SK-N-MC (cell line): ENCODE data around the gene CD81.

Experiments used
- DNase-seq: peaks from one replicate; pipeline ENCODE4 v3.0.0-alpha.2; 2011; ENCODE audit warnings: low read depth, low spot score
- H3K27ac ChIP-seq: fragments of 200-600 bp; sonication (generic); 2 replicates; pipeline ENCODE4 v1.5.1; 2016; ENCODE audit warnings: mixed run types
- H3K36me3 ChIP-seq: fragments of 200-600 bp; sonication (generic); 2 replicates; pipeline ENCODE4 v1.6.1; 2017; ENCODE audit warnings: antibody characterized with exemption, low read length, mixed read lengths; ENCODE audit not compliant: insufficient read depth
- H3K4me3 ChIP-seq: fragments of 200-600 bp; sonication (generic); 2 replicates; pipeline ENCODE4 v1.5.1; 2016
- H3K9ac ChIP-seq: fragments of 200-600 bp; sonication (generic); 2 replicates; pipeline ENCODE4 v1.8.0; 2017; ENCODE audit warnings: mixed run types, mixed read lengths; ENCODE audit not compliant: insufficient read length
- H3K9me3 ChIP-seq: fragments of 200-600 bp; sonication (generic); 2 replicates; pipeline ENCODE4 v1.6.1; 2017; ENCODE audit warnings: low read depth, mild to moderate bottlenecking, antibody characterized with exemption, low read length, moderate library complexity, mixed read lengths
- EZH2 ChIP-seq: fragments of 200-600 bp; sonication (generic); IDR thresholded peaks from one replicate; pipeline ENCODE4 v1.6.1; 2017; ENCODE audit warnings: antibody characterized with exemption
- FOXP2 ChIP-seq: optimal IDR thresholded peaks from 2 replicates; pipeline ENCODE3; 2011; ENCODE audit warnings: mild to moderate bottlenecking, moderate library complexity; ENCODE audit not compliant: insufficient read depth; ENCODE audit errors: extremely low read length, control extremely low read depth
- POLR2AphosphoS5 ChIP-seq: IDR thresholded peaks from 2 replicates; pipeline ENCODE4 v1.6.1; 2012; ENCODE audit warnings: mild to moderate bottlenecking, low read depth, low read length, borderline replicate concordance

CD81 gene

GRCh38 chr11:2342557-2342956 lies 34.6 kb upstream of the CD81 start:
- Histone ChIP-seq H3K4me3 (no peak overlapping the region), H3K9ac (no peak overlapping the region), H3K27ac (no peak overlapping the region), H3K9me3 (no peaks in the 10 kb centered on the region), H3K36me3 (no peaks in the 10 kb centered on the region)
- DNase-seq: no peak
- TF ChIP-seq EZH2 (no peak), POLR2AphosphoS5 (no peak), FOXP2 (no peak)

- no peaks in the 10 kb centered on the region for H3K9me3 ChIP-seq
These were observed 34.1 kb upstream of the CD81 start for GRCh38 chr11:2342981-2343380.

DNA sequence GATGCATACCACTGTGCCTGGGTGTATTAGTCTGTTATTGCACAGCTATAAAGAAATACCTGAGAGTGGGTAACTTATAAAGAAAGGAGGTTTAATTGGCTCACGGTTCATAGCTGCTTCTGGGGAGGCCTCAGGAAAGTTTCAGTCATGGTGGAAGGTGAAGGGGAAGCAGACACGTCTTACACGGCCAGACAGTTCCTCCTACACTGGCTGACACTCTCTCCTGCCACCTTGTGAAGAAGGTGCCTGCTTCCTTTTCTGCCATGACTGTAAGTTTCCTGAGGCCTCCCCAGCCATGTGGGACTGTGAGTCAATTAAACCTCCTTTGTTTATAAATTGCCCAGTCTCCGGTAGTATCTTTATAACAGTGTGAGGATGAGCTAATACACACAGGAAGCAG lies 33.6 kb upstream of the CD81 start:
- DNase-seq: no peak
- Histone ChIP-seq H3K9me3 (no peaks in the 10 kb centered on the region), H3K4me3 (no peak overlapping the region), H3K27ac (no peak overlapping the region), H3K9ac (no peak overlapping the region), H3K36me3 (no peaks in the 10 kb centered on the region)
- TF ChIP-seq EZH2 (no peak), POLR2AphosphoS5 (no peak), FOXP2 (no peak)

More at GRCh38 chr11:2342981-2343380, 34.1 kb upstream of the CD81 start:
- Histone ChIP-seq H3K4me3 (no peak overlapping the region), H3K27ac (no peak overlapping the region), H3K36me3 (no peaks in the 10 kb centered on the region), H3K9ac (no peak overlapping the region)
- TF ChIP-seq POLR2AphosphoS5: no peak
- TF ChIP-seq EZH2: no peak
- DNase-seq: no peak

DNA sequence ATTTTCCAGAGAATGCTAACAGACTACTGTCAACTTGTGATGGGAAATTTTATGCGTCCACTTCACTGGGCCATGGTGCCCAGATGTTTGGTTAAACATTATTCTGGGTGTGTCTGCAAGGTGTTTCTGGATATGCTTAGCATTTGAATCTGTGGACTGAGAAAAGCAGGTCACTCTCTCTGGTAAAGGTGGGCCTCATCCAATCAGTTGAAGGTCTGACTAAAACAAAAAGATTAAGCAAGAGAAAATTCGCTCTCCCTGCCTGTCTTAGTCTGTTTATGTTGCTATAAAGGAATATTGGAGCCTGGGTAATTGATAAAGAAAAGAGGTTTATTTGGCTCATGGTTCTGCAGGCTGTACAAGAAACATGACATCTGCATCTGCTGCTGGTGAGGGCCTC lies 32.1 kb upstream of the CD81 start:
- DNase-seq: no peak
- Histone ChIP-seq H3K27ac (no peak overlapping the region), H3K9me3 (no peaks in the 10 kb centered on the region), H3K36me3 (no peaks in the 10 kb centered on the region), H3K9ac (no peak overlapping the region), H3K4me3 (no peak overlapping the region)
- TF ChIP-seq POLR2AphosphoS5: no peak
- no peak for TF ChIP-seq EZH2
- no peak for TF ChIP-seq FOXP2

GRCh38 chr11:2346014-2346413 lies 31.1 kb upstream of the CD81 start:
- H3K9ac ChIP-seq: no peak overlapping the region
- H3K9me3 ChIP-seq: no peaks in the 10 kb centered on the region
- no peak for DNase-seq
- H3K4me3 ChIP-seq: no peak overlapping the region
- no peak overlapping the region for H3K27ac ChIP-seq
- no peaks in the 10 kb centered on the region for H3K36me3 ChIP-seq
- TF ChIP-seq FOXP2: no peak
- TF ChIP-seq POLR2AphosphoS5: no peak

- Histone ChIP-seq H3K9ac (no peak overlapping the region), H3K27ac (no peak overlapping the region), H3K4me3 (no peak overlapping the region), H3K9me3 (no peaks in the 10 kb centered on the region), H3K36me3 (no peaks in the 10 kb centered on the region)
- TF ChIP-seq POLR2AphosphoS5 (no peak), EZH2 (no peak), FOXP2 (no peak)
- no peak for DNase-seq
These were observed 30.4 kb upstream of the CD81 start for GRCh38 chr11:2346586-2347307.

DNA sequence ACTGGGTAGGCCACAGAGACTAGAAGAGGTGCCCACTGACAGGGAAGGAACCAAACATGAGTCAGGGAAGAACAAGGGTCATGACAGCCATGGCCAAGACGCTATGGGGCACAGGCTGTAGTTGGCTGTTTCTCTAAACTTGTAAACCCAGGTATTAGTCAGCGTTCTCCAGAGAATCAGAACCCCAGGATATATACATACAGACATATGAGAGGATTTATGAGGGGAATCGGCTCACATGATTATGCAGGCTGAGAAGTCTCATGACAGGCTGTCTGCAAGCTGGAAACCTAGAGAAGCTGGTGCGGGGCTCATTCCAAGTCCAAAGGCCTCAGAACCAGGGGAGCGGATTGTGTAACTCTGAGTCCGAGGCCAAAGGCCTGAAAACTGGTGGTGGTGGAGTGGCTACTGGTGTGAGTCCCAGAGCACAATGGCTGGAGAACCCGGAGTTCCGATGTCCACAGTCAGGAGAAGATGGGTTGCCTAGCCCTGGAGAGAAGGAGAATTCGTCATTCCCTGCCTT lies 29.7 kb upstream of the CD81 start:
- Histone ChIP-seq H3K9ac (no peak overlapping the region), H3K36me3 (no peaks in the 10 kb centered on the region), H3K9me3 (no peaks in the 10 kb centered on the region), H3K4me3 (no peak overlapping the region), H3K27ac (no peak overlapping the region)
- TF ChIP-seq EZH2 (no peak), FOXP2 (no peak), POLR2AphosphoS5 (no peak)
- no peak for DNase-seq

GRCh38 chr11:2348986-2349385 lies 28.1 kb upstream of the CD81 start:
- no peak for TF ChIP-seq POLR2AphosphoS5
- no peak for TF ChIP-seq EZH2
- no peak for TF ChIP-seq FOXP2
- no peaks in the 10 kb centered on the region for H3K9me3 ChIP-seq
- no peak for DNase-seq
- no peak overlapping the region for H3K27ac ChIP-seq
- no peak overlapping the region for H3K9ac ChIP-seq
- H3K36me3 ChIP-seq: no peaks in the 10 kb centered on the region
- H3K4me3 ChIP-seq: no peak overlapping the region

- no peaks in the 10 kb centered on the region for H3K9me3 ChIP-seq
- no peak for DNase-seq
- H3K4me3 ChIP-seq: no peak overlapping the region
- no peak for TF ChIP-seq POLR2AphosphoS5
- TF ChIP-seq EZH2: no peak
- no peak for TF ChIP-seq FOXP2
- no peaks in the 10 kb centered on the region for H3K36me3 ChIP-seq
- H3K27ac ChIP-seq: no peak overlapping the region
- no peak overlapping the region for H3K9ac ChIP-seq
These were observed 25.4 kb upstream of the CD81 start for GRCh38 chr11:2351701-2352100.
